GM12872 (cell line): ENCODE measurements around the gene FMN2.

Experiments used
- CTCF ChIP-seq: IDR thresholded peaks from 3 replicates; pipeline ENCODE4 v1.5.1; 2011; ENCODE audit warnings: low read depth, mild to moderate bottlenecking, low read length, moderate library complexity; ENCODE audit not compliant: insufficient read depth

FMN2 gene

GRCh38 chr1:240107058-240107684, 15.5 kb downstream of the FMN2 start:
- no peak for TF ChIP-seq CTCF

DNA sequence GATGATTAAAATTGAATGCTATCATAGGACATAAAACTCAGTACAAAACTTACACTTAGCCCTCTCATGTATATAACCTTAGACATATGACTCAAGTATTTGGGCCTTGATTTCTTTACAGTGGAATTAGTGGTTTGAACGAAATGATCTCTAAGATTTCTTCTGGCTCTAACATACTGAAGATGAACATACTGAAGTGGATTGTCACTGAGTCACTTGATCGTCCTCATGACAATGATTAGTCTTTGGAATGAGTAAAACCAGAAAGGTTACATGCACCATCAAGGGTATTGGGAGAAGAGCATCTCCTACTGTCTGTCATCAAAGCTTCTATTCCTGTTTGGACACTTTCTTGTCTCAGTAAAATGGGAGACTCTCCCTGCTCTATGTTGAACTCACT, 17.4 kb downstream of the FMN2 start:
- TF ChIP-seq CTCF = no peak

- TF ChIP-seq CTCF = no peak
These were observed 18.4 kb downstream of the FMN2 start for GRCh38 chr1:240109920-240110636.

DNA sequence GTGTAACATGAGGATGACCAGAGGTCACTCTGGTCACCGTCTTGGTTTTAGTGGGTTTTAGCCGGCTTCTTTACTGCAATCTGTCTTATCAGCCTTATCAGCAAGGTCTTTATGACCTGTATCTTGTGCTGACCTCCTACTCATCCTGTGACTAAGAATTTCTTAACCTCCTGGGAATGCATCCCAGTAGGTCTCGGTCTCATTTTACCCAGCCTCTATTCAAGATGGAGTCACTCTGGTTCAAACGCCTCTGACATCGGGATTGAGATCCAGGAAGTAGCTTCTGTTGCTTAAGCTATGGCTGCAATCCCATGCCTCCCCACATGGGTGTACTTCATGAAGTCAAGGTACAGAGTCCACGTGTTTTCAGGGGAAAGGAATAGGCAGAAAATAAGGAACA, 19.9 kb downstream of the FMN2 start:
- TF ChIP-seq CTCF = no peak

DNA sequence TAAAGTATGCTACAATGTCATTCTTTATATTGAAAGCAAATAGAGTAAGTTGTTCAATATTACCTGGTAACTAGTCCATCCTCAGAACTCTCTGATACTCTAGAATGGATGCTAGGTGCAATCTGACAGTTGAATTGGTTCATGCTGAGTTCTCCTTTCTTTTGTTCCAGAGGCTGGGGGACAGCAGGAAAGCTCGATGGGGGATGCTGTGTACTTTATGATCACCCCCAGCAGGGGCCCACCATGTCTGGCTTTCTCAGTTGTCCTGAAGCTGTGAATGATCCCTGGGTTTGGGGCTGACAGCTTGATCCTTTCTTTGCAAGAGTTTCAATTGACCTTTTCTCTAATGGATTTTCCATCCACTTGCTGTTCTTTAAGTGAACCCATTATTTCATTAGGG, 22.5 kb downstream of the FMN2 start:
- no peak for TF ChIP-seq CTCF

GRCh38 chr1:240115831-240116230, 24.1 kb downstream of the FMN2 start:
- TF ChIP-seq CTCF = no peak

GRCh38 chr1:240116831-240117769, 25.4 kb downstream of the FMN2 start:
- TF ChIP-seq CTCF = no peak
